Suprapubic skin (tissue), 4 donors: ENCODE results near the gene RBM12. TPM values are rescaled to one million over a fixed set of nuclear protein-coding genes. Genes with fewer than 3 reads are reported as not detected.

Experiments
- DNase-seq, 2 donors: peaks; one replicate each; pipeline ENCODE4 v3.0.0-alpha.2; 2019; ENCODE audit warnings: low spot score in 2 of 2
- H3K27ac ChIP-seq: fragments of 200-600 bp; sonication (generic); one replicate; pipeline ENCODE4 v1.5.1; 2019
- H3K27me3 ChIP-seq: fragments of 200-600 bp; sonication (generic); one replicate; pipeline ENCODE4 v1.5.1; 2019
- H3K36me3 ChIP-seq: fragments of 200-600 bp; sonication (generic); one replicate; pipeline ENCODE4 v1.5.1; 2019
- H3K4me1 ChIP-seq: fragments of 200-600 bp; sonication (generic); one replicate; pipeline ENCODE4 v1.5.1; 2019
- H3K4me3 ChIP-seq: fragments of 200-600 bp; sonication (generic); one replicate; pipeline ENCODE4 v1.5.1; 2019; ENCODE audit warnings: mild to moderate bottlenecking
- H3K9me3 ChIP-seq: fragments of 200-600 bp; sonication (generic); one replicate; pipeline ENCODE4 v1.5.1; 2019
- CTCF ChIP-seq, 2 donors: fragments of 200-600 bp in 1 of 2; fragments of 450-650 bp in 1 of 2; sonication (generic) in 1 of 2; IDR thresholded peaks; one replicate each; pipeline ENCODE4 v1.5.1; 2016 to 2019; ENCODE audit warnings: antibody characterized with exemption in 2 of 2, mild to moderate bottlenecking in 1 of 2, moderate library complexity in 1 of 2
- EP300 ChIP-seq: sonication (generic); formaldehyde crosslinking; IDR thresholded peaks from one replicate; pipeline ENCODE4 v1.6.1; 2017; ENCODE audit warnings: antibody characterized with exemption
- POLR2A ChIP-seq, 2 donors: fragments of 450-650 bp; IDR thresholded peaks; one replicate each; pipeline ENCODE4 v1.6.1; 2017; ENCODE audit warnings: antibody characterized with exemption in 2 of 2, mild to moderate bottlenecking in 2 of 2, moderate library complexity in 2 of 2
- POLR2AphosphoS5 ChIP-seq, 3 donors: sonication (generic); formaldehyde crosslinking; IDR thresholded peaks; one replicate each; pipeline ENCODE4 v1.6.1; 2017; ENCODE audit warnings: antibody characterized with exemption in 3 of 3
- WGBS: methylation state at CpG from one replicate; pipeline ENCODE4 v1.1.5; 2018; 5-methylcytosine and 5-hydroxymethylcytosine counted together
- total RNA-seq, 4 donors: library from RNA; depleted of rRNA; stranded (reverse); fragments of >200 nt; gene quantifications; one replicate each; pipeline ENCODE4 v1.1.0, GENCODE V29; 2016

Gene RBM12
- total RNA-seq, 4 donors from 2014 or later = 21.6 to 38.7 (median 32.7) TPM

- no peak overlapping the region for H3K4me3 ChIP-seq
- no peak for DNase-seq
- no peak overlapping the region for H3K27ac ChIP-seq
- TF ChIP-seq POLR2AphosphoS5 (IDR thresholded peaks at IDR 0.05) = no peak
- no peak for TF ChIP-seq EP300
- no peak for TF ChIP-seq CTCF (IDR thresholded peaks at IDR 0.05)
- TF ChIP-seq POLR2A (IDR thresholded peaks at IDR 0.05) = no peak
- peaks cover 16% of the 10 kb centered on the region for H3K4me1 ChIP-seq
- no peaks in the 10 kb centered on the region for H3K36me3 ChIP-seq
- H3K9me3 ChIP-seq = no peaks in the 10 kb centered on the region
- 78% methylated on average over 3 of the region's 3 CpGs for WGBS
- H3K27me3 ChIP-seq = no peaks in the 10 kb centered on the region
These were observed 24.0 kb downstream of the RBM12 start for GRCh38 chr20:35640724-35641123.

- no peaks in the 10 kb centered on the region for H3K9me3 ChIP-seq
- H3K4me3 ChIP-seq = no peak overlapping the region
- H3K27ac ChIP-seq = no peak overlapping the region
- TF ChIP-seq POLR2AphosphoS5 (IDR thresholded peaks at IDR 0.05) = no peak
- TF ChIP-seq EP300 = no peak
- TF ChIP-seq CTCF (IDR thresholded peaks at IDR 0.05) = no peak
- no peak for TF ChIP-seq POLR2A (IDR thresholded peaks at IDR 0.05)
- H3K36me3 ChIP-seq = no peaks in the 10 kb centered on the region
- no peak for DNase-seq
- H3K4me1 ChIP-seq = peaks cover 12% of the 10 kb centered on the region
- H3K27me3 ChIP-seq = no peaks in the 10 kb centered on the region
- WGBS = 39% methylated on average over 2 of the region's 2 CpGs
These were observed 25.9 kb downstream of the RBM12 start for GRCh38 chr20:35638751-35639150.

- Histone ChIP-seq H3K4me1 (peaks cover 12% of the 10 kb centered on the region), H3K36me3 (peaks cover 5% of the 10 kb centered on the region), H3K9me3 (no peaks in the 10 kb centered on the region), H3K4me3 (no peak overlapping the region), H3K27ac (no peak overlapping the region), H3K27me3 (no peaks in the 10 kb centered on the region)
- 92% methylated on average over 6 of the region's 6 CpGs for WGBS
- TF ChIP-seq CTCF (IDR thresholded peaks at IDR 0.05) (no peak), EP300 (no peak), POLR2A (IDR thresholded peaks at IDR 0.05) (no peak), POLR2AphosphoS5 (IDR thresholded peaks at IDR 0.05) (no peak)
- DNase-seq = no peak
These were observed 27.4 kb downstream of the RBM12 start for GRCh38 chr20:35637276-35637675.

- no peak for TF ChIP-seq EP300
- TF ChIP-seq POLR2A (IDR thresholded peaks at IDR 0.05) = no peak
- no peak for TF ChIP-seq POLR2AphosphoS5 (IDR thresholded peaks at IDR 0.05)
- TF ChIP-seq CTCF (IDR thresholded peaks at IDR 0.05) = no peak
- H3K36me3 ChIP-seq = peaks cover 17% of the 10 kb centered on the region
- H3K4me1 ChIP-seq = peaks cover 12% of the 10 kb centered on the region
- H3K27me3 ChIP-seq = no peaks in the 10 kb centered on the region
- no peak overlapping the region for H3K4me3 ChIP-seq
- DNase-seq = no peak
- WGBS = 83% methylated on average over 2 of the region's 2 CpGs
- H3K9me3 ChIP-seq = no peaks in the 10 kb centered on the region
- H3K27ac ChIP-seq = no peak overlapping the region
These were observed 28.6 kb downstream of the RBM12 start for GRCh38 chr20:35636095-35636494.

GRCh38 chr20:35635652-35636051 lies 29.0 kb downstream of the RBM12 start:
- no peaks in the 10 kb centered on the region for H3K9me3 ChIP-seq
- no peak overlapping the region for H3K27ac ChIP-seq
- peaks cover 21% of the 10 kb centered on the region for H3K36me3 ChIP-seq
- WGBS = 83% methylated on average over 4 of the region's 4 CpGs
- no peak for DNase-seq
- TF ChIP-seq CTCF (IDR thresholded peaks at IDR 0.05) (no peak), POLR2A (IDR thresholded peaks at IDR 0.05) (no peak), EP300 (no peak), POLR2AphosphoS5 (IDR thresholded peaks at IDR 0.05) (no peak)
- no peak overlapping the region for H3K4me3 ChIP-seq
- peaks cover 12% of the 10 kb centered on the region for H3K4me1 ChIP-seq
- H3K27me3 ChIP-seq = no peaks in the 10 kb centered on the region
